ENCODE data around the gene TOMM5. TPM values are rescaled to one million over a fixed set of nuclear protein-coding genes. Genes with fewer than 3 reads are reported as not detected.

The TOMM5 gene
- polyA plus RNA-seq, 1 of the 3 experiments (the other 2 are of a cell fraction), result 255 TPM

- ChIA-PET CTCF (no interaction called here), POLR2A (no interaction called here)
- DNase-seq, result no peak
- H3K4me1 ChIP-seq (ENCODE audit: control insufficient read depth in 1 of 2, insufficient read depth in 2 of 2, low read depth in 1 of 2, low read length in 1 of 2), result peaks cover 0 to 23% of the 10 kb centered on the region in 2 experiments; a peak in 2 of 4 replicates
- no peaks in the 10 kb centered on the region for H3K9me2 ChIP-seq
- no peaks in the 10 kb centered on the region for H3K9me3 ChIP-seq
- no peaks in the 10 kb centered on the region for H3K27me3 ChIP-seq (ENCODE audit: insufficient read depth)
- H2AFZ ChIP-seq (ENCODE audit: low read depth), result no peak overlapping the region
- H3K4me3 ChIP-seq (ENCODE audit: low read depth in 2 of 2, low read length in 1 of 2), result no peak overlapping the region
- no peak overlapping the region for H3K4me2 ChIP-seq
- no peaks in the 10 kb centered on the region for H3K36me3 ChIP-seq (replicated peaks in 1 of 2; ENCODE audit: control insufficient read depth in 1 of 2, insufficient read depth in 2 of 2, low read length in 1 of 2)
- no peaks in the 10 kb centered on the region for H4K20me1 ChIP-seq (ENCODE audit: insufficient read depth)
- H3K27ac ChIP-seq (ENCODE audit: low read depth in 2 of 2, low read length in 1 of 2), result no peak overlapping the region
- no peak for TF ChIP-seq FOXJ3 (CRISPR knock-in tag; IDR thresholded peaks at IDR 0.05)
- TF ChIP-seq FOSL2 (IDR thresholded peaks at IDR 0.05; ENCODE audit: borderline replicate concordance, low read depth), result no peak
- TF ChIP-seq TCF12 (IDR thresholded peaks at IDR 0.05), result no peak
- TF ChIP-seq USF2 (IDR thresholded peaks at IDR 0.05; ENCODE audit: borderline replicate concordance, low read depth, low read length), result no peak
- no peak for TF ChIP-seq FOXM1 (IDR thresholded peaks at IDR 0.05; ENCODE audit: low read depth)
- TF ChIP-seq SMC3 (IDR thresholded peaks at IDR 0.05; ENCODE audit: low read depth, low read length), result no peak
- no peak for TF ChIP-seq JUND (IDR thresholded peaks at IDR 0.05)
- TF ChIP-seq TEAD4 (IDR thresholded peaks at IDR 0.05; ENCODE audit: borderline replicate concordance, insufficient read depth), result no peak
- no peaks in the 10 kb centered on the region for H3K79me2 ChIP-seq (ENCODE audit: insufficient read depth)
- H3F3A ChIP-seq (replicated peaks; ENCODE audit: insufficient read depth), result no peaks in the 10 kb centered on the region
- H3K9ac ChIP-seq, result no peak overlapping the region
- WGBS (ENCODE audit: low lambda C conversion rate), result 81% methylated on average over 3 of the region's 3 CpGs
These were observed 27.4 kb upstream of the TOMM5 start for GRCh38 chr9:37619806-37620205.

- CTCF ChIA-PET, result interaction anchor here (0.7 kb wide), 1 partner anchor 113 kb away, joined by 3 read pairs; no protein-coding TSS in a partner anchor
- H3K4me1 ChIP-seq (ENCODE audit: control insufficient read depth in 1 of 2, insufficient read depth in 2 of 2, low read depth in 1 of 2, low read length in 1 of 2), result peaks cover 0 to 23% of the 10 kb centered on the region in 2 experiments; a peak in 2 of 4 replicates
These were observed 26.4 kb upstream of the TOMM5 start for GRCh38 chr9:37618817-37619216.

GRCh38 chr9:37617832-37618231 lies 25.4 kb upstream of the TOMM5 start:
- H3K4me3 ChIP-seq (ENCODE audit: low read depth in 2 of 2, low read length in 1 of 2), result no peak overlapping the region
- WGBS (ENCODE audit: low lambda C conversion rate), result 42% methylated on average over 4 of the region's 4 CpGs
- H3K79me2 ChIP-seq (ENCODE audit: insufficient read depth), result no peaks in the 10 kb centered on the region
- H3F3A ChIP-seq (replicated peaks; ENCODE audit: insufficient read depth), result no peaks in the 10 kb centered on the region
- H3K4me1 ChIP-seq (ENCODE audit: control insufficient read depth in 1 of 2, insufficient read depth in 2 of 2, low read depth in 1 of 2, low read length in 1 of 2), result peaks cover 0 to 16% of the 10 kb centered on the region in 2 experiments; a peak in 2 of 4 replicates
- no peaks in the 10 kb centered on the region for H3K9me3 ChIP-seq
- H2AFZ ChIP-seq (ENCODE audit: low read depth), result no peak overlapping the region
- CTCF ChIA-PET, result no interaction called here
- POLR2A ChIA-PET, result no interaction called here
- no peaks in the 10 kb centered on the region for H3K27me3 ChIP-seq (ENCODE audit: insufficient read depth)
- H3K9ac ChIP-seq, result no peak overlapping the region
- H4K20me1 ChIP-seq (ENCODE audit: insufficient read depth), result no peaks in the 10 kb centered on the region
- no peaks in the 10 kb centered on the region for H3K9me2 ChIP-seq
- H3K27ac ChIP-seq (ENCODE audit: low read depth in 2 of 2, low read length in 1 of 2), result no peak overlapping the region
- TF ChIP-seq CHD2 (IDR thresholded peaks at IDR 0.05; ENCODE audit: low read length, partially characterized antibody) (no peak), MAX (IDR thresholded peaks at IDR 0.05; ENCODE audit: low read depth) (no peak), JUND (IDR thresholded peaks at IDR 0.05) (no peak), RAD21 (IDR thresholded peaks at IDR 0.05; ENCODE audit: low read length) (no peak), CTCF (IDR thresholded peaks at IDR 0.05) (no peak), GABPA (IDR thresholded peaks at IDR 0.05; ENCODE audit: low read depth) (no peak), NRF1 (IDR thresholded peaks at IDR 0.05; ENCODE audit: low read depth, low read length) (no peak), GATA2 (CRISPR knock-in tag; IDR thresholded peaks at IDR 0.05) (no peak), PBX3 (IDR thresholded peaks at IDR 0.05) (no peak)
- no peak for DNase-seq
- H3K4me2 ChIP-seq, result no peak overlapping the region
- H3K36me3 ChIP-seq (replicated peaks in 1 of 2; ENCODE audit: control insufficient read depth in 1 of 2, insufficient read depth in 2 of 2, low read length in 1 of 2), result no peaks in the 10 kb centered on the region

More at GRCh38 chr9:37618817-37619216, 26.4 kb upstream of the TOMM5 start:
- no peaks in the 10 kb centered on the region for H4K20me1 ChIP-seq (ENCODE audit: insufficient read depth)
- no peaks in the 10 kb centered on the region for H3K9me3 ChIP-seq
- no peak overlapping the region for H3K9ac ChIP-seq
- POLR2A ChIA-PET, result no interaction called here
- H3K9me2 ChIP-seq, result no peaks in the 10 kb centered on the region
- no peaks in the 10 kb centered on the region for H3F3A ChIP-seq (replicated peaks; ENCODE audit: insufficient read depth)
- 67% methylated on average over 4 of the region's 4 CpGs for WGBS (ENCODE audit: low lambda C conversion rate)
- H3K27ac ChIP-seq (ENCODE audit: low read depth in 2 of 2, low read length in 1 of 2), result no peak overlapping the region
- no peak overlapping the region for H2AFZ ChIP-seq (ENCODE audit: low read depth)
- no peak for TF ChIP-seq EZH2phosphoT487 (IDR thresholded peaks at IDR 0.05; ENCODE audit: borderline replicate concordance, low read depth)
- no peak overlapping the region for H3K4me2 ChIP-seq
- H3K79me2 ChIP-seq (ENCODE audit: insufficient read depth), result no peaks in the 10 kb centered on the region
- H3K4me3 ChIP-seq (ENCODE audit: low read depth in 2 of 2, low read length in 1 of 2), result no peak overlapping the region
- no peaks in the 10 kb centered on the region for H3K27me3 ChIP-seq (ENCODE audit: insufficient read depth)
- no peaks in the 10 kb centered on the region for H3K36me3 ChIP-seq (replicated peaks in 1 of 2; ENCODE audit: control insufficient read depth in 1 of 2, insufficient read depth in 2 of 2, low read length in 1 of 2)
- DNase-seq, result no peak
